ENCODE results near the gene NHLRC2. TPM values are rescaled to one million over a fixed set of nuclear protein-coding genes. Genes with fewer than 3 reads are reported as not detected.

Gene NHLRC2
- total RNA-seq, 1 experiment from 2014 or later: 30.9 TPM

- H3K4ac ChIP-seq (ENCODE audit: low read depth, low read length): no peak overlapping the region
- Mint-ChIP-seq H3K4me1 (peaks cover 8 to 9% of the 10 kb centered on the region in 2 experiments; a peak in 2 of 4 replicates), H3K27me3 (ENCODE audit: low read depth) (no peaks in the 10 kb centered on the region), H3K27ac (no peak overlapping the region), H3K36me3 (ENCODE audit: insufficient read depth in 1 of 3, low read depth in 3 of 3) (no peaks in the 10 kb centered on the region), H3K9me3 (no peaks in the 10 kb centered on the region), H3K4me3 (no peak overlapping the region)
- no peak overlapping the region for H3T11ph ChIP-seq (ENCODE audit: low read length)
- no peak overlapping the region for H4K91ac ChIP-seq (ENCODE audit: insufficient read length, low read depth, low read length)
- no peak overlapping the region for H3K14ac ChIP-seq (ENCODE audit: insufficient read depth, low read length)
- H3K27me3 ChIP-seq (ENCODE audit: insufficient read depth, low read length): no peaks in the 10 kb centered on the region; the same call in 1 of the 2 replicates
- no peak overlapping the region for H3K23ac ChIP-seq (ENCODE audit: insufficient read length, low read depth, low read length)
- no peak for TF ChIP-seq CTCF (conservative IDR thresholded peaks at IDR 0.05)
- H3K9me3 ChIP-seq (ENCODE audit: control insufficient read depth, low read depth, low read length): no peaks in the 10 kb centered on the region
- H2BK5ac ChIP-seq (ENCODE audit: insufficient read length, low read length): no peak overlapping the region
- no peaks in the 10 kb centered on the region for H3K4me1 ChIP-seq (ENCODE audit: insufficient read depth, low read length)
- no peak overlapping the region for H4K5ac ChIP-seq (ENCODE audit: insufficient read length, low read depth, low read length)
- no peaks in the 10 kb centered on the region for H3K79me2 ChIP-seq (ENCODE audit: insufficient read depth, low read length)
- WGBS (ENCODE audit: extremely low coverage, insufficient read length, low lambda C conversion rate): no CpG with 5 or more reads among the region's 6 CpGs
- H3K27ac ChIP-seq (ENCODE audit: insufficient read length, low read depth, low read length): no peak overlapping the region
- no peak for DNase-seq
- H2AK5ac ChIP-seq (ENCODE audit: insufficient read length, low read length): no peak overlapping the region
- no peak overlapping the region for H3K18ac ChIP-seq (ENCODE audit: insufficient read length, low read depth, low read length)
- no peaks in the 10 kb centered on the region for H3K23me2 ChIP-seq (ENCODE audit: insufficient read length, low read depth, low read length, poor library complexity, severe bottlenecking)
- H3K56ac ChIP-seq (ENCODE audit: insufficient read length, low read depth, low read length): no peak overlapping the region
- H2BK120ac ChIP-seq (ENCODE audit: low read depth, low read length, poor library complexity, severe bottlenecking): no peak overlapping the region
- H3K4me2 ChIP-seq (ENCODE audit: insufficient read depth, insufficient read length, low read length): no peak overlapping the region
- H2BK15ac ChIP-seq (ENCODE audit: low read depth, low read length): no peak overlapping the region
- H4K8ac ChIP-seq (replicated peaks; ENCODE audit: insufficient read length, low read depth, low read length): no peak overlapping the region
- H2BK20ac ChIP-seq (ENCODE audit: low read depth, low read length, poor library complexity, severe bottlenecking): no peak overlapping the region
- H3K9ac ChIP-seq (ENCODE audit: extremely low read depth, insufficient read length, low read length): no peak overlapping the region
- no peaks in the 10 kb centered on the region for H4K20me1 ChIP-seq (ENCODE audit: control insufficient read depth, insufficient read depth, insufficient read length)
- H2BK12ac ChIP-seq (ENCODE audit: insufficient read length, low read depth, low read length): no peak overlapping the region
- H3K79me1 ChIP-seq (ENCODE audit: insufficient read depth, low read depth, low read length, poor library complexity, severe bottlenecking): no peaks in the 10 kb centered on the region
- no peak overlapping the region for H2AFZ ChIP-seq (ENCODE audit: low read length)
Observed at GRCh38 chr10:113959383-113959760, 104.9 kb downstream of the NHLRC2 start.
